ENCODE data around the gene KLHL4.
"Not testable (repeated sequence)": the region's sequence is repeated elsewhere in the genome, so short reads cannot be mapped to it uniquely, and the experiment has no call there.

Gene KLHL4

DNA sequence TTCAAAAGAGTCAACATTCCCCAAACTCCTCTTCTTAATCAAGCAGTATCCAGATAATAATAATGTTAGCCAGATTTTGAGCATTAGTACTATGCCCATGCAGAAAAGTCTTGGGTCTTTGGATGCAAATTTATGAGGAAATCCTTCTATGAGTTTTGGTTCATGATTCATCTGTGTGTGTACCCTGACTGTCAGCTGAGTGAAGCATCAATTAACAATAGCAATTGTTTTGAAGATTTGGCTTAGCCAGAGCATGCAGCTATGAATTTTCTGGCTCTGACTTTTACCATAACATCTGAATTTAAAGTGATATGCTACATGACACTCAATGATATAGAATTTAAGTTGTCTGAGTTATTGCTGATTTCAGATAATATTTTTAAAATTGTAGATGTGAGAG, 145.8 kb downstream of the KLHL4 start:
- Histone ChIP-seq H3K27ac (no peak overlapping the region), H3K36me3 (no peaks in the 10 kb centered on the region), H3K9me3 (no peaks in the 10 kb centered on the region), H3K4me3 (no peak overlapping the region), H3K27me3 (no peaks in the 10 kb centered on the region), H3K4me1 (no peaks in the 10 kb centered on the region)
- intact Hi-C loops (cut with DNase I; ENCODE audit: low total_unique reads): loop anchor here (5.0 kb wide), 1 partner anchor 326 kb away; no protein-coding TSS in a partner anchor
- DNase-seq: no peak
- TF ChIP-seq, protein P1, sequence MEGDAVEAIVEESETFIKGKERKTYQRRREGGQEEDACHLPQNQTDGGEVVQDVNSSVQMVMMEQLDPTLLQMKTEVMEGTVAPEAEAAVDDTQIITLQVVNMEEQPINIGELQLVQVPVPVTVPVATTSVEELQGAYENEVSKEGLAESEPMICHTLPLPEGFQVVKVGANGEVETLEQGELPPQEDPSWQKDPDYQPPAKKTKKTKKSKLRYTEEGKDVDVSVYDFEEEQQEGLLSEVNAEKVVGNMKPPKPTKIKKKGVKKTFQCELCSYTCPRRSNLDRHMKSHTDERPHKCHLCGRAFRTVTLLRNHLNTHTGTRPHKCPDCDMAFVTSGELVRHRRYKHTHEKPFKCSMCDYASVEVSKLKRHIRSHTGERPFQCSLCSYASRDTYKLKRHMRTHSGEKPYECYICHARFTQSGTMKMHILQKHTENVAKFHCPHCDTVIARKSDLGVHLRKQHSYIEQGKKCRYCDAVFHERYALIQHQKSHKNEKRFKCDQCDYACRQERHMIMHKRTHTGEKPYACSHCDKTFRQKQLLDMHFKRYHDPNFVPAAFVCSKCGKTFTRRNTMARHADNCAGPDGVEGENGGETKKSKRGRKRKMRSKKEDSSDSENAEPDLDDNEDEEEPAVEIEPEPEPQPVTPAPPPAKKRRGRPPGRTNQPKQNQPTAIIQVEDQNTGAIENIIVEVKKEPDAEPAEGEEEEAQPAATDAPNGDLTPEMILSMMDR (IDR thresholded peaks at IDR 0.05): no peak

DNA sequence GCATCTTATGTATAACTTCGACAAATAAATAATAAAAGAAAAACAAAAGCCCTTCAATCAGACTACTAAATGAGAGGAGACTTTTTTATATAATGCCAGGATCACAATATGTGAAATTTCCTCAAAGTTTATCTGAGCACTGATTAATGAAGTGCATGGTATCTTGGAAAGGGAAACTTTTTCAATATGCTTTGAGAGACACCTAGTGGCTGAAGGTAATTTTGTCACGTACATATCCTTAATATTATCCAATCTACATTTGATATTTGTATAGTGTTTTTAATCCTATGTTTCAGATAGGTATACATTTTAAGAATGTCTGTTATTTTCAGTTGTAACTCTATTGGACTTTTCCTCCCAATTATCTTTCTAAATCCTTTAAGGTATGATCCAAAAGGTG, 146.8 kb downstream of the KLHL4 start:
- TF ChIP-seq, protein P1 (IDR thresholded peaks at IDR 0.05): peak; percentile 37 to 45
- H3K4me3 ChIP-seq: no peak overlapping the region
- no peak overlapping the region for H3K27ac ChIP-seq
- H3K36me3 ChIP-seq: no peaks in the 10 kb centered on the region
- no peak for DNase-seq
- intact Hi-C loops (cut with DNase I; ENCODE audit: low total_unique reads): loop anchor here (5.0 kb wide), 1 partner anchor 327 kb away; no protein-coding TSS in a partner anchor
- H3K9me3 ChIP-seq: no peaks in the 10 kb centered on the region
- no peaks in the 10 kb centered on the region for H3K4me1 ChIP-seq
- H3K27me3 ChIP-seq: no peaks in the 10 kb centered on the region

DNA sequence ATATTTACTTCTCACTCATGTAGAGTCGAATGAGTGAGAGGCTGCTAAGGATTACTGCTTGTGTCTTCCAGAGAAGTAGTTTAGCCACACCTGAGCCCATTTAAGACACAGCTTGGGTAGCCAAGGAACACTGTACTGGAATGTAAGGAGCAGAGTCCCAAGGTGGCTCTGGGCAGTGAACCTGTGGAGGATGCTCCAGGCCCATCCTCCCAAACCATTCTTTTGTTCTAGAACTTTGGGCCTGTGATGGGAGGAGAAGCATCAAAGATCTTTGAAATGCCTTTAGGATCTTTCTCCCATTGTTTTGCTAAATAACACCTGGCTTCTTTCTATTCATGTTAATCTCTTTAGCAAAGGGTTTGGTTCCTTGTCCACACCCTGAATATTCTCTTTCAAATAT, 162.2 kb downstream of the KLHL4 start:
- TF ChIP-seq, protein P1 (IDR thresholded peaks at IDR 0.05): no peak

DNA sequence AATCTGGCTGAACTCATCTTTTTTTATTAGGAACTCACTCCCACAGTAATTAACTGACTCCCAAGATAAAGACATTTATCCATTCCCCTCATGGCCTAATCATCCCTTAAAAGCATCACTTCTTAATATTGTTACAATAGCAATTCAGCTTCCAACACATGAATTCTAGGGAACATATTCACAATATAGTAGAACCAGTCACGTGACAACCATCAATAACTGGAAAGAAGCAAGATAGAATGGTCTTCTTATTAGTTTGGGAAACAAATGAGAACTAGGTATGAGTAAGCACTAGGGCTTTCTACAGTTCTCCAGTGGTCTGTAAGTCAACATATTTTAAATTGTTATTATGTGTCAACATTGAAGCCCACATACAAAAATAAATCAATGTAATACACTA, 170.1 kb downstream of the KLHL4 start:
- H3K4me3 ChIP-seq: no peak overlapping the region
- TF ChIP-seq, protein P1 (IDR thresholded peaks at IDR 0.05): no peak
- H3K36me3 ChIP-seq: no peaks in the 10 kb centered on the region
- H3K4me1 ChIP-seq: no peaks in the 10 kb centered on the region
- no peaks in the 10 kb centered on the region for H3K9me3 ChIP-seq
- H3K27me3 ChIP-seq: no peaks in the 10 kb centered on the region
- DNase-seq: no peak
- no peak overlapping the region for H3K27ac ChIP-seq
- intact Hi-C loops (cut with DNase I; ENCODE audit: low total_unique reads): no loop called here

More for the DNA sequence above, 162.2 kb downstream of the KLHL4 start:
- Histone ChIP-seq H3K27ac (no peak overlapping the region), H3K27me3 (no peaks in the 10 kb centered on the region), H3K4me3 (no peak overlapping the region), H3K9me3 (no peaks in the 10 kb centered on the region), H3K4me1 (no peaks in the 10 kb centered on the region), H3K36me3 (no peaks in the 10 kb centered on the region)
- DNase-seq: no peak
- intact Hi-C loops (cut with DNase I; ENCODE audit: low total_unique reads): no loop called here

DNA sequence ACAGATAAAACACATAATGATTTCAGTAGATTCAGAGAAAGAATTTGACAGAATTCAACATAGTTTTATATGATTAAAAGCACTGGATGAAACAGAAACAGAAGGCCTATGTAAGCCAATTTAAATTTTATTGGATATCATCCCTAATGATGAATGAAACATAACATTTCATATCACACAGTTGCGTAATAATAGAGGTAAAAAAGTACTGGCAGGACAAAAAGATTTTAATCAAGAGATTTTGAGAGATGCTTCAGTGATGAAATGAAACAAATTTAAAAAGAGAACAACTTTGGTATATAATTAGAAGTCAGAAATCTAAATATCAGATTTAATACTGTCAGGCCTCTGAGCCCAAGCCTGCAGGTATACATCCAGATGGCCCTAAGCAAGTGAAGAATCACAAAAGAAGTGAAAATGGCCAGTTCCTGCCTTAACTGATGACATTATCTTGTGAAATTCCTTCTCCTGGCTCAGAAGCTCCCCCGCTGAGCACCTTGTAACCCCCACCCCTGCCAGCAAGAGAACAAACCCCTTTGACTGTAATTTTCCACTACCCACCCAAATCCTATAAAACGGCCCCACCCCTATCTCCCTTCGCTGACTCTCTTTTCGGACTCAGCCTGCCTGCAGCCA, 170.6 kb downstream of the KLHL4 start:
- intact Hi-C loops (cut with DNase I; ENCODE audit: low total_unique reads); H3K4me3 ChIP-seq; H3K27ac ChIP-seq; H3K9me3 ChIP-seq; H3K4me1 ChIP-seq; H3K36me3 ChIP-seq; DNase-seq; H3K27me3 ChIP-seq: not testable (repeated sequence)

DNA sequence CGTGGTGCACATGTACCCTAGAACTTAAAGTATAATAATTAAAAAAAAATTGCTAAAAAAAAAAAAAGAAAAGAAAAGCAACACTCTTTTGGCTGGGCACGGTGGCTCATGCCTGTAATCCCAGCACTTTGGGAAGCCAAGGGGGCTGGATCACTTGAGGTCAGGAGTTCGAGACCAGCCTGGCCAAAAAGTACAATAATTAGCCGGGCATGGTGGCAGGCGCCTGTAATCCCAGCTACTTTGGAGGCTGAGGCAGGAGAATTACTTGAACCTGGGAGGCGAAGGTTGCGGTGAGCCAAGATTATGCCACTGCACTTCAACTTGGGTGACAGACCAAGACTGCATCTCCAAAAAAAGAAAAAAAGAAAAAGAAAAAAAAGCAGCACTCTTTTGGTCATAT, 171.6 kb downstream of the KLHL4 start:
- H3K4me3 ChIP-seq; H3K4me1 ChIP-seq; DNase-seq; H3K36me3 ChIP-seq; H3K27me3 ChIP-seq; intact Hi-C loops (cut with DNase I; ENCODE audit: low total_unique reads); H3K9me3 ChIP-seq; H3K27ac ChIP-seq: not testable (repeated sequence)

DNA sequence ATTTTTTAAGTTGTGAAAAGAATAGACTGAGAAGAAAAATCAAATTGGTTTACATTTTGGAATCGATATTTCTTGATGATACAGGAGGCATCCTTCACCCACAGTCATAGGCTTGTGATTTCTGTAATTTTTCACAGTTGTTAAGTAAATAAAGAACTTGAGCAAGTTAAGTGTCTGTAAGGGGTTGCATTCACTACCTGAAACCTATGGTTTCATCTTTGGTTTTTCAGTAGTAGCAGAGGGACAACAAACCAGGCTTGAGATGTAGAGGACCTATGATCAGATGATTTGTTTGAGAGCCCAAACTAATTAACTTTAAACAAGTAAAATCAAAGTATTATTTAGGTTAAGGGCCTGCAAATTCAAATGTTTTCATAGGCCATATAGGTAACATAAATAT, 175.6 kb downstream of the KLHL4 start:
- TF ChIP-seq, protein P1 (IDR thresholded peaks at IDR 0.05): no peak
- intact Hi-C loops (cut with DNase I; ENCODE audit: low total_unique reads): no loop called here
- Histone ChIP-seq H3K4me3 (no peak overlapping the region), H3K9me3 (no peaks in the 10 kb centered on the region), H3K27me3 (no peaks in the 10 kb centered on the region), H3K36me3 (no peaks in the 10 kb centered on the region), H3K4me1 (no peaks in the 10 kb centered on the region), H3K27ac (no peak overlapping the region)
- DNase-seq: no peak

All from tibial artery (tissue), 4 donors.